ENCODE measurements around the gene YPEL2.

YPEL2 gene

GRCh38 chr17:59428916-59429485 lies 97.5 kb downstream of the YPEL2 start:
- Histone ChIP-seq H3K9ac (ENCODE audit: low read length) (no peak overlapping the region), H3K18ac (ENCODE audit: low read depth in 1 of 2, low read length in 2 of 2) (no peak overlapping the region), H3K23ac (ENCODE audit: low read length in 2 of 2) (no peak overlapping the region), H3K4me1 (ENCODE audit: control insufficient read depth, insufficient read depth, low read depth, low read length) (peaks cover 27% of the 10 kb centered on the region), H3K27me3 (ENCODE audit: control insufficient read depth in 1 of 2, insufficient read depth in 1 of 2, low read length in 2 of 2) (no peaks in the 10 kb centered on the region), H4K91ac (ENCODE audit: low read length) (no peak overlapping the region), H2AK5ac (ENCODE audit: low read length, severe bottlenecking) (peak overlapping the region; percentile 87), H4K8ac (ENCODE audit: low read length) (no peak overlapping the region), H3K27ac (ENCODE audit: low read length, poor library complexity, severe bottlenecking) (no peak overlapping the region), H2BK15ac (ENCODE audit: low read depth, poor library complexity, severe bottlenecking) (no peak overlapping the region), H2BK5ac (ENCODE audit: low read depth, low read length, poor library complexity, severe bottlenecking) (no peak overlapping the region), H3K14ac (ENCODE audit: low read length in 2 of 2) (no peak overlapping the region), H3K4me2 (ENCODE audit: low read length, poor library complexity, severe bottlenecking) (no peak overlapping the region), H2AFZ (ENCODE audit: low read depth, low read length) (no peak overlapping the region), H3K9me3 (ENCODE audit: control insufficient read depth, low read length) (no peaks in the 10 kb centered on the region), H2BK120ac (ENCODE audit: low read depth, low read length) (no peak overlapping the region), H3K36me3 (ENCODE audit: control insufficient read depth in 1 of 2, insufficient read depth in 2 of 2, low read depth in 1 of 2, low read length in 2 of 2) (no peaks in the 10 kb centered on the region), H3K4me3 (ENCODE audit: insufficient read depth in 1 of 2, low read depth in 1 of 2, low read length in 2 of 2) (no peak overlapping the region), H3K79me1 (replicated peaks; ENCODE audit: low read length, poor library complexity, severe bottlenecking) (no peaks in the 10 kb centered on the region), H3K4ac (ENCODE audit: low read depth in 1 of 2, low read length in 2 of 2) (no peak overlapping the region), H2BK12ac (ENCODE audit: low read length in 2 of 2) (no peak overlapping the region)
- DNase-seq: no peak
- 95% methylated on average over 4 of the region's 6 CpGs for WGBS

- no peaks in the 10 kb centered on the region for H3K9me3 ChIP-seq (ENCODE audit: control insufficient read depth, low read length)
- H2BK120ac ChIP-seq (ENCODE audit: low read depth, low read length): no peak overlapping the region
- no peak overlapping the region for H2BK12ac ChIP-seq (ENCODE audit: low read length in 2 of 2)
- H3K18ac ChIP-seq (ENCODE audit: low read depth in 1 of 2, low read length in 2 of 2): no peak overlapping the region
- DNase-seq: peak; percentile 24
- no peak overlapping the region for H4K91ac ChIP-seq (ENCODE audit: low read length)
- H3K79me1 ChIP-seq (replicated peaks; ENCODE audit: low read length, poor library complexity, severe bottlenecking): no peaks in the 10 kb centered on the region
- H2BK5ac ChIP-seq (ENCODE audit: low read depth, low read length, poor library complexity, severe bottlenecking): peak overlapping the region; percentile 24
- no peak overlapping the region for H3K4me2 ChIP-seq (ENCODE audit: low read length, poor library complexity, severe bottlenecking)
- no peak overlapping the region for H3K4ac ChIP-seq (ENCODE audit: low read depth in 1 of 2, low read length in 2 of 2)
- no peaks in the 10 kb centered on the region for H3K36me3 ChIP-seq (ENCODE audit: control insufficient read depth in 1 of 2, insufficient read depth in 2 of 2, low read depth in 1 of 2, low read length in 2 of 2)
- H3K27me3 ChIP-seq (ENCODE audit: control insufficient read depth in 1 of 2, insufficient read depth in 1 of 2, low read length in 2 of 2): no peaks in the 10 kb centered on the region
- H3K27ac ChIP-seq (ENCODE audit: low read length, poor library complexity, severe bottlenecking): no peak overlapping the region
- no peak overlapping the region for H2BK15ac ChIP-seq (ENCODE audit: low read depth, poor library complexity, severe bottlenecking)
- H3K23ac ChIP-seq (ENCODE audit: low read length in 2 of 2): no peak overlapping the region
- no peak overlapping the region for H4K8ac ChIP-seq (ENCODE audit: low read length)
- no peak overlapping the region for H2AFZ ChIP-seq (ENCODE audit: low read depth, low read length)
- H3K14ac ChIP-seq (ENCODE audit: low read length in 2 of 2): no peak overlapping the region
- peaks cover 16% of the 10 kb centered on the region for H3K4me1 ChIP-seq (ENCODE audit: control insufficient read depth, insufficient read depth, low read depth, low read length)
- H2AK5ac ChIP-seq (ENCODE audit: low read length, severe bottlenecking): no peak overlapping the region
- H3K4me3 ChIP-seq (ENCODE audit: insufficient read depth in 1 of 2, low read depth in 1 of 2, low read length in 2 of 2): no peak overlapping the region
- no peak overlapping the region for H3K9ac ChIP-seq (ENCODE audit: low read length)
Measured at GRCh38 chr17:59431601-59432000, 100.1 kb downstream of the YPEL2 start.

- H2AK5ac ChIP-seq (ENCODE audit: low read length, severe bottlenecking): no peak overlapping the region
- H2AFZ ChIP-seq (ENCODE audit: low read depth, low read length): no peak overlapping the region
- H4K8ac ChIP-seq (ENCODE audit: low read length): no peak overlapping the region
- no peak overlapping the region for H3K4me3 ChIP-seq (ENCODE audit: insufficient read depth in 1 of 2, low read depth in 1 of 2, low read length in 2 of 2)
- no peaks in the 10 kb centered on the region for H3K27me3 ChIP-seq (ENCODE audit: control insufficient read depth in 1 of 2, insufficient read depth in 1 of 2, low read length in 2 of 2)
- H3K79me1 ChIP-seq (replicated peaks; ENCODE audit: low read length, poor library complexity, severe bottlenecking): no peaks in the 10 kb centered on the region
- no peak overlapping the region for H4K91ac ChIP-seq (ENCODE audit: low read length)
- H3K9ac ChIP-seq (ENCODE audit: low read length): no peak overlapping the region
- no peak for DNase-seq
- H3K27ac ChIP-seq (ENCODE audit: low read length, poor library complexity, severe bottlenecking): no peak overlapping the region
- H3K14ac ChIP-seq (ENCODE audit: low read length in 2 of 2): no peak overlapping the region
- H3K18ac ChIP-seq (ENCODE audit: low read depth in 1 of 2, low read length in 2 of 2): no peak overlapping the region
- no peak overlapping the region for H3K23ac ChIP-seq (ENCODE audit: low read length in 2 of 2)
- no peak overlapping the region for H2BK5ac ChIP-seq (ENCODE audit: low read depth, low read length, poor library complexity, severe bottlenecking)
- H2BK120ac ChIP-seq (ENCODE audit: low read depth, low read length): no peak overlapping the region
- no peaks in the 10 kb centered on the region for H3K9me3 ChIP-seq (ENCODE audit: control insufficient read depth, low read length)
- no peak overlapping the region for H2BK15ac ChIP-seq (ENCODE audit: low read depth, poor library complexity, severe bottlenecking)
- H2BK12ac ChIP-seq (ENCODE audit: low read length in 2 of 2): no peak overlapping the region
- H3K4me1 ChIP-seq (ENCODE audit: control insufficient read depth, insufficient read depth, low read depth, low read length): peaks cover 13% of the 10 kb centered on the region
- H3K4me2 ChIP-seq (ENCODE audit: low read length, poor library complexity, severe bottlenecking): no peak overlapping the region
- no peaks in the 10 kb centered on the region for H3K36me3 ChIP-seq (ENCODE audit: control insufficient read depth in 1 of 2, insufficient read depth in 2 of 2, low read depth in 1 of 2, low read length in 2 of 2)
- WGBS: 60% methylated on average over 1 of the region's 1 CpG
- H3K4ac ChIP-seq (ENCODE audit: low read depth in 1 of 2, low read length in 2 of 2): no peak overlapping the region
Measured at GRCh38 chr17:59432657-59433056, 101.2 kb downstream of the YPEL2 start.

DNA sequence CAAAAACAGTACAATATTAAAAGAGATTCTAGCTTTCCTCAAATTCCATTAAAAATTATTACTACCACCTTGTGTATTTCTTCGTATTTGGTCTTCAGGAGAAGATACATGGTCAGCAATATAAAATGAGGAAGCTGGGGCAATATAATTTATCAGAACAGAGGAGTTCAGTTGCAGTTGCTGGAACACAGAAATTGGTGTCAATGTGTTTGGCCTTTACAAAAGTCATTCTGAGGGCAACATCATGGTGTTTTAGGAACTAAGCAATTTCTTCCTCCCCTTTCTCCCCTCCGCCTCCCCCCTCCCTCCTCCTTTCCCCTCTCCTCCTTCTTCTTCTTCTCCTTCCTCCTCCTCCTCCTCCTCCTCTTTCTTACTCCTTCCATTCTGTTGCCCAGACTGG lies 102.1 kb downstream of the YPEL2 start:
- Histone ChIP-seq H3K4me2 (ENCODE audit: low read length, poor library complexity, severe bottlenecking) (no peak overlapping the region), H3K9ac (ENCODE audit: low read length) (no peak overlapping the region), H2BK12ac (ENCODE audit: low read length in 2 of 2) (no peak overlapping the region), H4K91ac (ENCODE audit: low read length) (no peak overlapping the region), H2AFZ (ENCODE audit: low read depth, low read length) (no peak overlapping the region), H3K9me3 (ENCODE audit: control insufficient read depth, low read length) (no peaks in the 10 kb centered on the region), H2BK120ac (ENCODE audit: low read depth, low read length) (no peak overlapping the region), H3K27me3 (ENCODE audit: control insufficient read depth in 1 of 2, insufficient read depth in 1 of 2, low read length in 2 of 2) (no peaks in the 10 kb centered on the region), H3K14ac (ENCODE audit: low read length in 2 of 2) (no peak overlapping the region), H2AK5ac (ENCODE audit: low read length, severe bottlenecking) (no peak overlapping the region), H3K4ac (ENCODE audit: low read depth in 1 of 2, low read length in 2 of 2) (no peak overlapping the region), H2BK5ac (ENCODE audit: low read depth, low read length, poor library complexity, severe bottlenecking) (no peak overlapping the region), H3K18ac (ENCODE audit: low read depth in 1 of 2, low read length in 2 of 2) (no peak overlapping the region), H3K23ac (ENCODE audit: low read length in 2 of 2) (no peak overlapping the region), H2BK15ac (ENCODE audit: low read depth, poor library complexity, severe bottlenecking) (no peak overlapping the region), H3K79me1 (replicated peaks; ENCODE audit: low read length, poor library complexity, severe bottlenecking) (no peaks in the 10 kb centered on the region), H3K36me3 (ENCODE audit: control insufficient read depth in 1 of 2, insufficient read depth in 2 of 2, low read depth in 1 of 2, low read length in 2 of 2) (no peaks in the 10 kb centered on the region), H3K4me1 (ENCODE audit: control insufficient read depth, insufficient read depth, low read depth, low read length) (peaks cover 12% of the 10 kb centered on the region), H3K27ac (ENCODE audit: low read length, poor library complexity, severe bottlenecking) (no peak overlapping the region), H3K4me3 (ENCODE audit: insufficient read depth in 1 of 2, low read depth in 1 of 2, low read length in 2 of 2) (no peak overlapping the region), H4K8ac (ENCODE audit: low read length) (no peak overlapping the region)
- WGBS: 90% methylated on average over 2 of the region's 2 CpGs
- no peak for DNase-seq

Data from mesenchymal stem cell (in vitro differentiated cells and primary cell).